K562 (cell line): ENCODE measurements around the gene DPAGT1. TPM values are rescaled to one million over a fixed set of nuclear protein-coding genes. Genes with fewer than 3 reads are reported as not detected.
A peak's percentile ranks its signal among the peaks of the same experiment; 100 is the strongest.

Source experiments
- ARNT ChIP-seq, 2 experiments: fragments of 450-650 bp; IDR thresholded peaks; 2 replicates each; pipeline ENCODE4 v1.6.1; 2016; ENCODE audit warnings: mild to moderate bottlenecking in 1 of 2
- CBX3 ChIP-seq, 2 experiments: IDR thresholded peaks; 1 replicate in 1 of 2; 2 replicates in 1 of 2; pipeline ENCODE4 v1.6.1; 2012; ENCODE audit warnings: inconsistent platforms in 2 of 2, low read length in 2 of 2, borderline replicate concordance in 1 of 2, control low read depth in 1 of 2
- CEBPB ChIP-seq: fragments of 450-650 bp; IDR thresholded peaks from 2 replicates; pipeline ENCODE4 v1.6.1; 2016; ENCODE audit warnings: missing genetic modification characterization, missing compliant biosample characterization
- CHD4 ChIP-seq: fragments of 200-600 bp; sonication (generic); IDR thresholded peaks from 3 replicates; pipeline ENCODE4 v1.6.1; 2012; ENCODE audit warnings: low read depth, mild to moderate bottlenecking, mixed read lengths, low read length, inconsistent platforms; ENCODE audit not compliant: insufficient read depth, insufficient replicate concordance, poor library complexity, severe bottlenecking
- CUX1 ChIP-seq: fragments of 200-800 bp; sonication (Bioruptor generic); IDR thresholded peaks from 2 replicates; pipeline ENCODE4 v1.6.1; 2016; ENCODE audit warnings: missing genetic modification characterization, missing compliant biosample characterization
- DIDO1 ChIP-seq: fragments of 450-650 bp; IDR thresholded peaks from 2 replicates; pipeline ENCODE4 v1.6.1; 2016; ENCODE audit warnings: low read depth, missing biosample characterization, missing genetic modification characterization
- FOSL1 ChIP-seq: fragments of 200-800 bp; sonication (Bioruptor generic); conservative IDR thresholded peaks from 2 replicates; pipeline ENCODE4 v1.6.1; 2016; ENCODE audit warnings: missing genetic modification characterization, missing compliant biosample characterization
- GATAD2B ChIP-seq: fragments of 450-650 bp; IDR thresholded peaks from 2 replicates; pipeline ENCODE4 v1.6.1; 2017; ENCODE audit warnings: mild to moderate bottlenecking, borderline replicate concordance
- HDGF ChIP-seq: fragments of 450-650 bp; IDR thresholded peaks from 2 replicates; pipeline ENCODE4 v1.6.1; 2016
- KAT8 ChIP-seq: fragments of 450-650 bp; IDR thresholded peaks from 2 replicates; pipeline ENCODE4 v1.6.1; 2016; ENCODE audit warnings: low read depth, mild to moderate bottlenecking
- RB1 ChIP-seq: fragments of 450-650 bp; IDR thresholded peaks from 2 replicates; pipeline ENCODE4 v1.6.1; 2017; ENCODE audit warnings: low read depth, mild to moderate bottlenecking
- TEAD4 ChIP-seq, 2 experiments: sonication (generic) in 1 of 2; formaldehyde crosslinking in 1 of 2; IDR thresholded peaks; 2 replicates each; pipeline versions ENCODE4 v1.6.1 to v1.8.0; 2012 to 2022; ENCODE audit warnings: borderline replicate concordance in 1 of 2, inconsistent platforms in 1 of 2, low read length in 1 of 2, mild to moderate bottlenecking in 1 of 2, missing genetic modification reagents in 1 of 2
- ZBTB33 ChIP-seq: sonication (generic); formaldehyde crosslinking; IDR thresholded peaks from 2 replicates; pipeline ENCODE4 v1.8.1; 2023; ENCODE audit warnings: mild to moderate bottlenecking, missing genetic modification reagents
- ZNF717 ChIP-seq: fragments of 250-450 bp; sonication (Bioruptor Pico); IDR thresholded peaks from 2 replicates; pipeline ENCODE4 v1.5.0; 2021
- polyA plus RNA-seq, 8 experiments: library from polyadenylated mRNA; depleted of rRNA in 4 of 8; stranded (reverse) in 5 of 8; unstranded in 3 of 8; fragments of >200 nt; fragmentation: Nextera tagmentation in 2 of 8; fragmentation: Illumina TruSeq in 1 of 8; extraction: Ambion mirVana in 2 of 8; extraction: Trizol in 1 of 8; gene quantifications; 2 replicates each; pipeline versions ENCODE4 v1.2.1 to v1.2.3, GENCODE V29; 2011 to 2014; ENCODE audit warnings: inconsistent platforms in 1 of 8, missing spikeins in 1 of 8
- total RNA-seq, 7 experiments: library from RNA; depleted of rRNA in 6 of 7; stranded (reverse); fragments of >200 nt in 6 of 7; fragmentation: Illumina TruSeq in 2 of 7; extraction: Trizol in 2 of 7; gene quantifications; 2 replicates each; pipeline versions ENCODE4 v1.2.1 to v1.2.3, GENCODE V29; 2011 to 2021; ENCODE audit warnings: low replicate concordance in 1 of 7
- TF ChIP-seq, protein P1 (sequence below), 2 experiments: IDR thresholded peaks in 1 of 2; conservative IDR thresholded peaks in 1 of 2; 2 replicates each; pipeline ENCODE4 v1.6.1; 2016; ENCODE audit warnings: low read depth in 2 of 2, mild to moderate bottlenecking in 1 of 2, missing compliant biosample characterization in 1 of 2, missing genetic modification characterization in 1 of 2, moderate library complexity in 1 of 2

Gene DPAGT1
- total and polyA plus RNA-seq, 9 of the 15 experiments (the other 6 are each of a cell fraction or from before 2014, with no cell fraction given), result 29.9 to 135 (median 85.0) TPM

DNA sequence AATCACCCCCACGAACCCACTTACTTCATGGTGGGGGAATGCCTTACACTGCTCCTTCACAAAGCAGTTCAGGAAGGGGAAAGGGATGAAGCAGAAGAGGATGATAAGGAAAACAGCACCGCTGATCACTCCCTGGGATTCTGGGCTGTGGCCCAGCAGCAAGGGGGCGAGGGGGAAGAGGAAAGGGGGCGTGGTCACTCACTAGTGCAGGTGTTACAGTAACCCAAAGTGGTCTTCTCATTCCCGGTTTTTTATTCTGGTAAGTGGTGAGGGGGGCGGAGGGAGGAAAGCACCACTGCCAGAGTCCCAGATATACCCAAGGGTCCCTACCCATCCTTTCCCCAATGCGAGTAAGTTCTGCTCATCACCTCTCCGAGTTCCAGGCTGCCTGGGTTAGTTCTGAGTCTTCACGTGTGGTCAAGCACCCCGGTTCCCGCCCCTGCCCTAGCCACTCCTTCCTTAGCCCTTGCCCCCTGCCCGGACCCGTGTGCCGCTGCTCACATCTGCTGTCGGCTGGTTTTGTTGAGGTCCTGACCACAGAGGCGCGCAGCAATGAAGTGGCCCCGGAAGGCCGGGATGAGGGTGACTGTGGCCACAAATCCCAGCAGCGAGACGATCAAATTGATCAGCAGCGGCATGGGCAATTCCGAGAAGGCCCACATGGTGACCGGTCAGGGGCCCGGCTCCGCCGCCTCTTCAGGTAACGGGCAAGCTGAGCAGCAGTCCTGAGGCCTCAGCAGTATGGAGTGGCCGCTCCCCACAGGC, 477 bp downstream of the DPAGT1 start (continued):
- TF ChIP-seq CUX1 (CRISPR knock-in tag) (no peak; the same call in 1 of the 2 replicates), CBX3 (IDR thresholded peaks at IDR 0.05; ENCODE audit: borderline replicate concordance in 1 of 2, low read length in 2 of 2) (no peak), RB1 (no peak), HDGF (no peak), TEAD4 (IDR thresholded peaks at IDR 0.05; ENCODE audit: low read length) (no peak), TEAD4 (CRISPR knock-in tag; IDR thresholded peaks at IDR 0.05; ENCODE audit: borderline replicate concordance) (peak; percentile 67; the same call in 1 of the 2 replicates), CHD4 (no peak), KAT8 (no peak), GATAD2B (no peak), FOSL1 (no peak), ZNF717 (no peak), DIDO1 (tag) (no peak), ZBTB33 (no peak), ARNT (IDR thresholded peaks at IDR 0.05) (no peak), CEBPB (tag) (no peak)
- TF ChIP-seq, protein P1, sequence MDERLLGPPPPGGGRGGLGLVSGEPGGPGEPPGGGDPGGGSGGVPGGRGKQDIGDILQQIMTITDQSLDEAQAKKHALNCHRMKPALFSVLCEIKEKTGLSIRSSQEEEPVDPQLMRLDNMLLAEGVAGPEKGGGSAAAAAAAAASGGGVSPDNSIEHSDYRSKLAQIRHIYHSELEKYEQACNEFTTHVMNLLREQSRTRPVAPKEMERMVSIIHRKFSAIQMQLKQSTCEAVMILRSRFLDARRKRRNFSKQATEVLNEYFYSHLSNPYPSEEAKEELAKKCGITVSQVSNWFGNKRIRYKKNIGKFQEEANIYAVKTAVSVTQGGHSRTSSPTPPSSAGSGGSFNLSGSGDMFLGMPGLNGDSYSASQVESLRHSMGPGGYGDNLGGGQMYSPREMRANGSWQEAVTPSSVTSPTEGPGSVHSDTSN (CRISPR knock-in tag; IDR thresholded peaks at IDR 0.05; ENCODE audit: low read depth), result no peak
- TF ChIP-seq, protein P1 (tag; conservative IDR thresholded peaks at IDR 0.05; ENCODE audit: low read depth), result no peak
